ENCODE measurements around the gene MAMLD1. TPM values are rescaled to one million over a fixed set of nuclear protein-coding genes. Genes with fewer than 3 reads are reported as not detected.

Gene MAMLD1
- total RNA-seq, 1 experiment from 2014 or later = 0.48 TPM

DNA sequence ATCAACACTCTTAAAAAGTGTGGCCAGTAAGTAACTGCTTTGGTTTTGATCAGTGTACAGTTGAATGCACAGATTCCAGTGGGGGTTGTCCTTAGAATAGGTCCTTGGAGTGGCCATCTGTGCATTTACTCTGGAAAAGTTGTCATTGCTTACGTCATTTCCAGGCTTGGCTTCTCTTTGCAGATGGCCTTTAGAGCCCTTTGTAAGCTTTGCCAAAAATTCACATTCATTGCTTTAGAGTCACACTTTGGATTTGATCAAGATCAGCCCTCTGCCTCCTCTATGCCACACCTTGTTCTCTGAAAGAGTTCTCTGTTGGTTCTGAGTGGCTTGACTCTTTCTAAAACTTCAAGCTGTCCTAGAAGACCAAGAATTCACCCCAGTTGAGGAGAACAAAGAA, 83.9 kb downstream of the MAMLD1 start:
- H2BK5ac ChIP-seq (ENCODE audit: insufficient read length, low read length) = no peak overlapping the region
- no peak overlapping the region for H2BK120ac ChIP-seq (ENCODE audit: low read depth, low read length, poor library complexity, severe bottlenecking)
- Mint-ChIP-seq H3K4me3 (no peak overlapping the region), H3K4me1 (0 out of 4 replicates have a peak, but pooled peaks cover 0 to 3% of the 10 kb centered on the region in 2 experiments), H3K27me3 (ENCODE audit: low read depth) (peaks cover 2% of the 10 kb centered on the region), H3K27ac (no peak overlapping the region), H3K36me3 (ENCODE audit: insufficient read depth in 1 of 3, low read depth in 3 of 3) (peaks cover 0 to 2% (median 0%) of the 10 kb centered on the region in 3 experiments; a peak in 1 of 7 replicates), H3K9me3 (peaks cover 62 to 63% of the 10 kb centered on the region in 2 experiments)
- H3K27me3 ChIP-seq (ENCODE audit: insufficient read depth, low read length) = no peaks in the 10 kb centered on the region
- H3K56ac ChIP-seq (ENCODE audit: insufficient read length, low read depth, low read length) = no peak overlapping the region
- H3K23ac ChIP-seq (ENCODE audit: insufficient read length, low read depth, low read length) = no peak overlapping the region
- no peak overlapping the region for H4K91ac ChIP-seq (ENCODE audit: insufficient read length, low read depth, low read length)
- H3K4ac ChIP-seq (ENCODE audit: low read depth, low read length) = no peak overlapping the region
- no peaks in the 10 kb centered on the region for H3K79me2 ChIP-seq (ENCODE audit: insufficient read depth, low read length)
- DNase-seq = no peak
- H3K9ac ChIP-seq (ENCODE audit: extremely low read depth, insufficient read length, low read length) = no peak overlapping the region
- H3K9me3 ChIP-seq (ENCODE audit: control insufficient read depth, low read depth, low read length) = no peaks in the 10 kb centered on the region
- H4K8ac ChIP-seq (replicated peaks; ENCODE audit: insufficient read length, low read depth, low read length) = no peak overlapping the region
- no peaks in the 10 kb centered on the region for H3K23me2 ChIP-seq (ENCODE audit: insufficient read length, low read depth, low read length, poor library complexity, severe bottlenecking)
- no peak overlapping the region for H2BK12ac ChIP-seq (ENCODE audit: insufficient read length, low read depth, low read length)
- H3K79me1 ChIP-seq (ENCODE audit: insufficient read depth, low read depth, low read length, poor library complexity, severe bottlenecking) = no peaks in the 10 kb centered on the region
- H2AFZ ChIP-seq (ENCODE audit: low read length) = no peak overlapping the region
- no peaks in the 10 kb centered on the region for H4K20me1 ChIP-seq (ENCODE audit: control insufficient read depth, insufficient read depth, insufficient read length)
- no CpG with 5 or more reads among the region's 1 CpG for WGBS (ENCODE audit: extremely low coverage, insufficient read length, low lambda C conversion rate)
- H4K5ac ChIP-seq (ENCODE audit: insufficient read length, low read depth, low read length) = no peak overlapping the region
- H3K14ac ChIP-seq (ENCODE audit: insufficient read depth, low read length) = no peak overlapping the region
- H3T11ph ChIP-seq (ENCODE audit: low read length) = no peak overlapping the region
- H2AK5ac ChIP-seq (ENCODE audit: insufficient read length, low read length) = no peak overlapping the region
- no peak overlapping the region for H2BK15ac ChIP-seq (ENCODE audit: low read depth, low read length)
- H3K4me1 ChIP-seq (ENCODE audit: insufficient read depth, low read length) = no peaks in the 10 kb centered on the region
- H3K27ac ChIP-seq (ENCODE audit: insufficient read length, low read depth, low read length) = no peak overlapping the region
- no peak for TF ChIP-seq CTCF (conservative IDR thresholded peaks at IDR 0.05)
- H3K4me2 ChIP-seq (ENCODE audit: insufficient read depth, insufficient read length, low read length) = no peak overlapping the region
- no peak overlapping the region for H2BK20ac ChIP-seq (ENCODE audit: low read depth, low read length, poor library complexity, severe bottlenecking)
- H3K18ac ChIP-seq (ENCODE audit: insufficient read length, low read depth, low read length) = no peak overlapping the region
